HG03439 (cell line): ENCODE results near the gene NPAS2.
A peak's percentile ranks its signal among the peaks of the same experiment; 100 is the strongest.

ENCODE experiments used
- ATAC-seq: cut with Tn5 transposase; IDR thresholded peaks from one replicate; pipeline ENCODE4 v1.9.1; 2021; ENCODE audit warnings: mild to moderate bottlenecking, moderate library complexity; ENCODE audit not compliant: unreplicated experiment

The NPAS2 gene

GRCh38 chr2:100983684-100984310, 163.9 kb downstream of the NPAS2 start:
- ATAC-seq: no peak

GRCh38 chr2:100984892-100985307, 165.0 kb downstream of the NPAS2 start:
- ATAC-seq: no peak

- ATAC-seq: no peak
These were observed 166.2 kb downstream of the NPAS2 start for GRCh38 chr2:100986157-100986556.

GRCh38 chr2:100987536-100987935, 167.6 kb downstream of the NPAS2 start:
- ATAC-seq: no peak

- ATAC-seq: no peak
These were observed 168.0 kb downstream of the NPAS2 start for GRCh38 chr2:100987974-100988373.

GRCh38 chr2:100988630-100989417, 168.9 kb downstream of the NPAS2 start:
- ATAC-seq: no peak

GRCh38 chr2:100989666-100990065, 169.7 kb downstream of the NPAS2 start:
- no peak for ATAC-seq

- no peak for ATAC-seq
These were observed 170.2 kb downstream of the NPAS2 start for GRCh38 chr2:100990166-100990565.

- no peak for ATAC-seq
These were observed 170.9 kb downstream of the NPAS2 start for GRCh38 chr2:100990650-100991403.

- ATAC-seq: no peak
These were observed 171.4 kb downstream of the NPAS2 start for GRCh38 chr2:100991404-100991773.

GRCh38 chr2:100992262-100992661, 172.3 kb downstream of the NPAS2 start:
- no peak for ATAC-seq

GRCh38 chr2:100993294-100993693, 173.4 kb downstream of the NPAS2 start:
- no peak for ATAC-seq

GRCh38 chr2:100995309-100996075, 175.6 kb downstream of the NPAS2 start:
- ATAC-seq: no peak

- ATAC-seq: no peak
These were observed 177.7 kb downstream of the NPAS2 start for GRCh38 chr2:100997509-100998234.

GRCh38 chr2:100998235-100998573, 178.3 kb downstream of the NPAS2 start:
- ATAC-seq: no peak

- ATAC-seq: no peak
These were observed 180.1 kb downstream of the NPAS2 start for GRCh38 chr2:100999995-101000394.

GRCh38 chr2:101001691-101002561, 182.0 kb downstream of the NPAS2 start, which contains the start of gene RPL31:
Gene RPL31 (plus strand): TSS chr2:101002289. CDS start chr2:101002702, 413 bp downstream.
- peak; percentile 98 for ATAC-seq

GRCh38 chr2:101002562-101003277, 182.8 kb downstream of the NPAS2 start:
- ATAC-seq: no peak

- no peak for ATAC-seq
These were observed 183.4 kb downstream of the NPAS2 start for GRCh38 chr2:101003278-101003775.
